ENCODE measurements around the gene MGAT5.

The MGAT5 gene

GRCh38 chr2:134301099-134301927 lies 47.4 kb downstream of the MGAT5 start:
- no peak for DNase-seq (ENCODE audit: low read depth in 2 of 3, low spot score in 1 of 3)

GRCh38 chr2:134301928-134302260 lies 48.0 kb downstream of the MGAT5 start:
- no peak for DNase-seq (ENCODE audit: low read depth in 2 of 3, low spot score in 1 of 3)

GRCh38 chr2:134304394-134305108 lies 50.7 kb downstream of the MGAT5 start:
- no peak for DNase-seq (ENCODE audit: low read depth in 2 of 3, low spot score in 1 of 3)

DNA sequence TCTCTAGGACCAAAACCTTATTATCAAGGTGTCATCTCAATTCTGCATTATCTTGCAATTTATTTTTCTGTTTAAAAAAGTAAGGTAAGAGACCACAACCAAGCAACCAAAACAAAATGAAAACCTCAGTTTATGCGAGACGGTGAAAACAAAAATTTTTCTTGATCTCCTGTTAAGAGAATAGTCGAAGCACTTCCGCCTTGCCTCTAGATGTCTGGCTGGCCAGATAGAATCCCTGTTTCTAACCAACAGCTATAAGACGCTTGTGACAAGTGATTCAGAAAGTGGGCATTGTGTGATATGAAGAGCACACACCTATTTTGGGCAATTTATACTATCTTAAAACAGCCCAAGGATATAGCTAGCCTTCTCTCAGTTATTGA lies 51.2 kb downstream of the MGAT5 start:
- DNase-seq (ENCODE audit: low read depth in 2 of 3, low spot score in 1 of 3): no peak

GRCh38 chr2:134306521-134306920 lies 52.6 kb downstream of the MGAT5 start:
- no peak for DNase-seq (ENCODE audit: low read depth in 2 of 3, low spot score in 1 of 3)

GRCh38 chr2:134307334-134307733 lies 53.5 kb downstream of the MGAT5 start:
- no peak for DNase-seq (ENCODE audit: low read depth in 2 of 3, low spot score in 1 of 3)

- DNase-seq (ENCODE audit: low read depth in 2 of 3, low spot score in 1 of 3): no peak
Observed at GRCh38 chr2:134308474-134309385, 54.9 kb downstream of the MGAT5 start.

DNA sequence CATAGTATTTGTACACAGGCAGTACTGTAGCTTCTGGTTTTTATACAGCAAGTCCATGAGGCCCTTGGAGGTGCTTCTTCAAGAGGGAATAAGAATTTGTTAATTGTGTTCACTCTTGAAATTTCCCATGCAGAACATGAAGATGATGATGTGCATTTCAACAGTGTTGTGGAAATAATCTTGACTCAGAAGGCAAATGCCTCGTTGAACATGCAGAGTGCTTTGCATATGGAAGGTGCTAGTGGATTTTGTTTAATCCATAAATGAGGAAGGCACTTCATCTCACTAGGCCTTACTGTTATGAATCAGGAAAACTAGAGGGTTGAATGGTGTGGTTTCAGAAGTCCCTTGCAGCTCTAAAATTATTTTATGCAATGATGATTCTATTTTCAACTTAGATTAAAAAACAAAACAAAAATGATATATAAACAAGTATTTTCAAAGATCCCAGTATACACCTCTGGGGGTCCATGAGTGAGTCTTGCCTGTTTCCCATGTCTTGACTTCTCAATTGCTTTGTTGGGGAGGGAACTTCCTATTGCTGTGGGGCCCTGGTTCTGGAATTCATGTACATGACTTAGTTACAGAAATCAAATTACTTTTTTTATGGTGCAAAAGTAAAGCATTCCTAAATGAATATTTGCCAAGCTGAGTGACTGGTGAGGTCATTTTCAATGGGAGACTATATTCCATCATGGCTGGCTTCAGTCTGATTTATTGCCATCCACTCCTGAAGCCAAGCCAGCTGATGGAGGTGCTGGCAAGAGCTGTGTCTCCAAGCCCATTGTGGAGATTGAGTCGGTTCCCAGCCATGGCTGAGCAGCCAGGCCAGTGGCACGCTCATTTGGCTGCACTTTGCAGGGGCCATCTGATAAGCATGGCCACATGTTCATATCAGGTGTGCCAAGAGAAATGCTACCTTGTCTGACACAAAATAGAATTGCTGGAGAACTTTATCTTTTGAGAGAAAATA lies 56.5 kb downstream of the MGAT5 start:
- DNase-seq (ENCODE audit: low read depth in 2 of 3, low spot score in 1 of 3): no peak

DNA sequence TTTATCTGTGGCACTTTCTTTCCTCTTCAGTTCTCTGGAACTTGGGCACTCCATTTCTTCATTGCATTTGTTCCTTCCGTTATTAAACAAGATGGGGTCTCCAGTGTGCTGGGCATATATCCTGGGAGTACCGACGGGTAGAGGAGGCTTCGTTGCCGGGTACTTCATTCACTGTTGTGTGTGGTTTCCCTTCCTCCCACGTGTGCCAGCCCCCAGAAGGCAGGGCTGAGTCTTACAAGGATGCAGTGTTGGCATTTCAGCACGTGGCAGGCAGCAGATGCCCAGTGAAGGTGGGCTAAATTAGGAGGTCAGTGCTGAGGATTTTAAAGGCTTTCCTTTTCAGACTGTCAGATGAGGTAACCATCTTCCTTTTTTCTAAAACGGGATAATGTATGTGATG lies 58.6 kb downstream of the MGAT5 start:
- no peak for DNase-seq (ENCODE audit: low read depth in 2 of 3, low spot score in 1 of 3)

DNA sequence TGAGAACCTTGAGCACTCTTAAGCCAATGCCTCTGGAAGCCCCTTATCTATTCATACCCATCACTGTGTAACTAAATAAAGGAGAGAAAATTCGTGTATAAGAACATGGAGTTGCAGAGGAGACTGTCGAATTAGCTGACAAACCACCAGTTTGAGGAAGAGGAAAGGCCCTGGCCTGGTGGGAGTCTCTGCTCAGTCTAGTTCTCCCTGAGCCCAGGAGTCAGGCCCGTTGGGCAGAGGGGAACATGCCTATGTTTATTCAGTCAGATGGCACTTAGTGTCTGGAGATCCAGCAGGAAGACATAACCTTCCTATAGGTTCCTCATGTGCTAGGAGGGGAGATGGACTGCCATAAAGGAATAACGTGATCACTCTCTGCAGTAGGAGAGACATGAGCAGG lies 60.3 kb downstream of the MGAT5 start:
- DNase-seq (ENCODE audit: low read depth in 2 of 3, low spot score in 1 of 3): no peak

DNA sequence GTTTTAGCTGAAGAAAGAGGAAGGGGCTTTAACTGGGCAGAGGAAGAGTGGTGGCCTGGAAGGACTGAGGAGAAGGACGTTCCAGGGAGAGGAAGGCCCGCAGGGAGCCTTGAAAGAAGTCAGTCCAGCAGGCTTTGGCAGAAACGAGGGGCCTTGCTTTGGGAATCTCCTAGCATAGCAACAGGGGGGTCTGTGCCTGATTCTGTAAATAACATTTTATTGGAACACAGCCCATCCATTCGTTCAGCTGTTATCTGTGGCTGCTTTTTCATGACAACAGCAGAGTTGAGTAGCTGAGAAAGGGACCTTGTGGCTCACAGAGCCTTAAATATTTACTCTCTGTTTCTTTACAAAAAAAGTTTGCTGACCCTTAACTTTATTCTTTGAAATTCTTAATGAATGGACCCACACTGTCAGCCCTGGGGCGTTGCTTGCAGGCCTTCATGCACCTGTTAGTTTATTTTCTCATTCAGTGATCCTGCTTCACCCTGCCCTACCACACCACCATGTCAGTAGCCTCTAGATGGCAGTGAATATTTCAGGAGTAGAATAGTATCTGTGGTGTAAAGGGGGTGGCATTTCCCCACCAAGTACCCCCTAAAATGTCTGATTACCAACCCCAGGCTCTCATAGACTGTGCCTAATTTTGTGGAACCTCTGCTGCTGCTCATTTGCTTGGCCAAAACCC lies 61.0 kb downstream of the MGAT5 start:
- no peak for DNase-seq (ENCODE audit: low read depth in 2 of 3, low spot score in 1 of 3)

DNA sequence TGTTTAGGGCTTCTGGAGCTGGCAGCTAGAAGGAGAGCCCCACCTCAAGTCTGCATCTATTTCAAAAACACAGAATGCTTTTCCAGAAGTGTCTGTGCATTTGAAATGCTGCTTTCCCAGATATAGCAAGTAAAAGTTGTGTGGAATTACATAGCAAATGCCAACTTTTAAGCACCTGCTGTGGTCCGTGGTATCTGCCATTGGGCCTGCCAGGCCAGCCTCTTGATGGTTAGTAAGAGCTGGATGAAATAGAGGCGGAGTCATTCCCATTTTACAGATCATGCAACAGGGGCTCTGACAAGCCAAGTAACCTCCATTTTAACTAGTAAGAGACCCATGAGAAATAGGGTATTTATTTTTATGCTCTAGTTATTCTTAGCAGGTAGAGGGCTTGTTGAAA lies 61.6 kb downstream of the MGAT5 start:
- DNase-seq (ENCODE audit: low read depth in 2 of 3, low spot score in 1 of 3): no peak

GRCh38 chr2:134319596-134320254 lies 65.9 kb downstream of the MGAT5 start:
- no peak for DNase-seq (ENCODE audit: low read depth in 2 of 3, low spot score in 1 of 3)

GRCh38 chr2:134320930-134321329 lies 67.1 kb downstream of the MGAT5 start:
- DNase-seq (ENCODE audit: low read depth in 2 of 3, low spot score in 1 of 3): peak in 2 of 3 donors; percentile 3 to 8

DNA sequence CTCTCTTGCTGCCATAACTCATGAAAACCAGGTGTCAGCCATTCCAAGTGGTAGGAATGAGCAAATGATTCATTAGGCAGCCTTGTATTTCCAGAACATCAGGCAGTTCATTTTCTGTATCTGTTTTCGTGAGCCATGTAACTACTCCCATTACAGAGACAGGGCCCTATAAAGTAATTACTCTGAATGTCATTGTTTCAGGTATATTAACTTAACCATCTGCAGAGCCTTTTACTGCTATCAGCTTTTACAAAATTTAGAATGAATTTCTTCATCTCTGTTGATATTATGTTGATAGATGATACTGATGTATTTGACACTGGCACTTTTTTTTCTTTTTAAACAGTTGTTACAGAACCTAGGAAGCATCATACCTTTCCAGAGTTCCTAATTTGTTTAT lies 69.9 kb downstream of the MGAT5 start:
- DNase-seq (ENCODE audit: low read depth in 2 of 3, low spot score in 1 of 3): no peak

- DNase-seq (ENCODE audit: low read depth in 2 of 3, low spot score in 1 of 3): no peak
Observed at GRCh38 chr2:134324430-134324829, 70.6 kb downstream of the MGAT5 start.

DNA sequence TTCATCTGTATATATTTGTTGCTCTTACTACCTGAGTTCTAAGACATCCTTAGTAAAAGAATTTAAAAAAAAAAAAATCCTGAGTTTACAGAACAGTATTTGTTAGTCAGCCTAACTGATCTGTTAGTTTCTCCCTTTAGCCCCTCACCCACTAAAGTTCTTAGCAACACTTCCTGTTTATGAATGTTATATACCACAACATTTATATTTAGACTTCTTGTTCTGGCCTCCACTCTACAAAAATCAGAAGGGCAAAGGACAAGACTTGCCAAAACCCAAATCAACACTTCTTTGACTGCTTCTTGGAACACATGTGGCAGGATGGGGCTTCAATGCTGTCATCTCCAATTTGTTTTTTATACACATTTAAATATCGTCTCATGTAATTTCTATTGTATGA lies 71.1 kb downstream of the MGAT5 start:
- no peak for DNase-seq (ENCODE audit: low read depth in 2 of 3, low spot score in 1 of 3)

DNA sequence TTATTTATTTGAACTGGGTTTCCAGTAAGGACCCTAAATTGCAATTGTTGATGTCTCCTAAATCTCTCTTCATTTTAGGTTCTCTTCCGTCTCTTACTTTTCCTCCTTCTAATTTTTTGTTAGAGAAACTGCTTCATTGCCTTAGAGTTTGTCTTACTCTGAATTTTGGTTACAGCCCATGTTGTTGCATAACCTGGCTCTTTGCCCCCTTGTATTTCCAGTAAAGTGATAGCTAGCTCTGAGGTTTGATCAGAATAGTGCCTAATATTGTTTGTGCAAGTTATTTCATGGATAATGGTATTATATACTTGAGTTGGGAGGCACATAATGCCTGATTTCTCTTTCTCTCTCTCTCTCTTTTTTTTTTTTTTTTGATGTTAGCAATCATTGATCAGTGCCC lies 71.8 kb downstream of the MGAT5 start:
- no peak for DNase-seq (ENCODE audit: low read depth in 2 of 3, low spot score in 1 of 3)

DNA sequence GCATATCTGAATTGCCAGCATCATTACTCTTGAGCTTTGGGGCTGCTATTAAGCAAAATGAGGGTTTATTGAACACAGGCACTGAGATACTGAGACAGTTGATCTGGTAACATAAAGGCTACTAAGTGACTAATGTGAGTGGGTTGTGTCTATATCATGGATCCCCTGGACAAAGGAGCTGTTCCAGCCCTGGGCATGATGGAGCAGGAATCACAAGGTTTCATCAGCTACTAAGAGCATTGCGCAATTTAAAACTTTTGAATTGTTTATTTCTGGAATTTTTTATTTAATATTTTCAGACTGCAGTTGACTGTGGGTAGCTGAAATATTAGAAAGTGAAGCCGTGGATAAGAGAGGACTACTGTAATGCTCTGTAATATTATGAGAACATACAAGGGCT lies 73.5 kb downstream of the MGAT5 start:
- no peak for DNase-seq (ENCODE audit: low read depth in 2 of 3, low spot score in 1 of 3)
